OCI-LY1 (cell line): ENCODE results near the gene DNAJB8.

Experiments
- CTCF ChIP-seq: fragments of 200-600 bp; sonication (generic), shearing (Covaris generic); IDR thresholded peaks from 2 replicates; pipeline ENCODE4 v1.5.1; 2017; ENCODE audit warnings: mild to moderate bottlenecking, antibody characterized with exemption, low read length, moderate library complexity, mixed read lengths
- EZH2 ChIP-seq: fragments of 200-600 bp; sonication (generic), shearing (Covaris generic); IDR thresholded peaks from 2 replicates; pipeline ENCODE4 v1.8.0; 2017; ENCODE audit warnings: borderline replicate concordance, mixed run types, mild to moderate bottlenecking, antibody characterized with exemption, low read length, moderate library complexity, mixed read lengths

GRCh38 chr3:128498901-128499530, 32.3 kb upstream of the DNAJB8 start:
- TF ChIP-seq EZH2: no peak
- no peak for TF ChIP-seq CTCF
